Mammary epithelial cell (primary cell): ENCODE data around the gene SP140L.

Experiments used
- CTCF ChIP-seq, 2 donors: IDR thresholded peaks in 1 of 2; conservative IDR thresholded peaks in 1 of 2; 2 replicates each; pipeline ENCODE4 v1.5.1; 2011 to 2012; ENCODE audit warnings: inconsistent platforms in 2 of 2, low read length in 2 of 2, mild to moderate bottlenecking in 2 of 2, control low read depth in 1 of 2, low read depth in 1 of 2; ENCODE audit not compliant: insufficient read depth in 1 of 2; ENCODE audit errors: extremely low read depth in 1 of 2
- EZH2 ChIP-seq: IDR thresholded peaks from 2 replicates; pipeline ENCODE4 v1.6.1; 2012; ENCODE audit warnings: low read length, inconsistent platforms, borderline replicate concordance

- no peak for TF ChIP-seq CTCF (conservative IDR thresholded peaks at IDR 0.05 in 1 of 2, IDR thresholded peaks at IDR 0.05 in 1 of 2; ENCODE audit: extremely low read depth in 1 of 2, insufficient read depth in 1 of 2, low read depth in 1 of 2, low read length in 2 of 2)
- no peak for TF ChIP-seq EZH2
These were observed 6.0 kb upstream of the SP140L start for GRCh38 chr2:230321031-230321430.
